B cell (primary cell): ENCODE measurements around the gene WDR41.

Experiments used
- EZH2 ChIP-seq: IDR thresholded peaks from 2 replicates; pipeline ENCODE4 v1.6.1; 2012; ENCODE audit warnings: borderline replicate concordance, low read depth, mild to moderate bottlenecking, moderate library complexity, low read length; ENCODE audit not compliant: insufficient read depth, poor library complexity, severe bottlenecking
- TF ChIP-seq, protein P1 (sequence below): fragments of 200-600 bp; IDR thresholded peaks from one replicate; pipeline ENCODE4 v1.8.0; 2022; ENCODE audit warnings: antibody characterized with exemption, mild to moderate bottlenecking

DNA sequence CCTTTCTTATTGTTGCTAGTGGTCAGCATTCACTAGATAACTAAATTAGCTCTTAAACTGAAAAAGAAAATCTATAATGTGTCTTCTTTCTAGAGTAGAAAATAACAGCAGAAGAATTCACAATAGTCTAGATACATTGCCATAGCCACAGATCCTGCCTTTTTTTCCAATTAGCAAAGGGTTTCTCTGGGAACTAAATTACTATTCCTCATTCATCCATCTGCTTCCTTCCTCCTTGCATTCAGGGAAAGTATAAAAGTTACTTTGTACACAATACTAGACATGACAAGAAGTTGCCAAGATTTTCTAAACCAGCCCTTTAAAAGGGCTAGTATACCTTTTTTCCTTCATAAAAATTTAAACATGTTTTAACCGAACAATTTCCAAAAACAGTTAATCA is 21.2 kb upstream of the WDR41 start:
- no peak for TF ChIP-seq EZH2
- TF ChIP-seq, protein P1, sequence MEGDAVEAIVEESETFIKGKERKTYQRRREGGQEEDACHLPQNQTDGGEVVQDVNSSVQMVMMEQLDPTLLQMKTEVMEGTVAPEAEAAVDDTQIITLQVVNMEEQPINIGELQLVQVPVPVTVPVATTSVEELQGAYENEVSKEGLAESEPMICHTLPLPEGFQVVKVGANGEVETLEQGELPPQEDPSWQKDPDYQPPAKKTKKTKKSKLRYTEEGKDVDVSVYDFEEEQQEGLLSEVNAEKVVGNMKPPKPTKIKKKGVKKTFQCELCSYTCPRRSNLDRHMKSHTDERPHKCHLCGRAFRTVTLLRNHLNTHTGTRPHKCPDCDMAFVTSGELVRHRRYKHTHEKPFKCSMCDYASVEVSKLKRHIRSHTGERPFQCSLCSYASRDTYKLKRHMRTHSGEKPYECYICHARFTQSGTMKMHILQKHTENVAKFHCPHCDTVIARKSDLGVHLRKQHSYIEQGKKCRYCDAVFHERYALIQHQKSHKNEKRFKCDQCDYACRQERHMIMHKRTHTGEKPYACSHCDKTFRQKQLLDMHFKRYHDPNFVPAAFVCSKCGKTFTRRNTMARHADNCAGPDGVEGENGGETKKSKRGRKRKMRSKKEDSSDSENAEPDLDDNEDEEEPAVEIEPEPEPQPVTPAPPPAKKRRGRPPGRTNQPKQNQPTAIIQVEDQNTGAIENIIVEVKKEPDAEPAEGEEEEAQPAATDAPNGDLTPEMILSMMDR, result no peak
